ENCODE data around the gene GAB3. TPM values are rescaled to one million over a fixed set of nuclear protein-coding genes. Genes with fewer than 3 reads are reported as not detected.

GAB3 gene
- total RNA-seq, 1 donor from 2014 or later, result 5.1 TPM

DNA sequence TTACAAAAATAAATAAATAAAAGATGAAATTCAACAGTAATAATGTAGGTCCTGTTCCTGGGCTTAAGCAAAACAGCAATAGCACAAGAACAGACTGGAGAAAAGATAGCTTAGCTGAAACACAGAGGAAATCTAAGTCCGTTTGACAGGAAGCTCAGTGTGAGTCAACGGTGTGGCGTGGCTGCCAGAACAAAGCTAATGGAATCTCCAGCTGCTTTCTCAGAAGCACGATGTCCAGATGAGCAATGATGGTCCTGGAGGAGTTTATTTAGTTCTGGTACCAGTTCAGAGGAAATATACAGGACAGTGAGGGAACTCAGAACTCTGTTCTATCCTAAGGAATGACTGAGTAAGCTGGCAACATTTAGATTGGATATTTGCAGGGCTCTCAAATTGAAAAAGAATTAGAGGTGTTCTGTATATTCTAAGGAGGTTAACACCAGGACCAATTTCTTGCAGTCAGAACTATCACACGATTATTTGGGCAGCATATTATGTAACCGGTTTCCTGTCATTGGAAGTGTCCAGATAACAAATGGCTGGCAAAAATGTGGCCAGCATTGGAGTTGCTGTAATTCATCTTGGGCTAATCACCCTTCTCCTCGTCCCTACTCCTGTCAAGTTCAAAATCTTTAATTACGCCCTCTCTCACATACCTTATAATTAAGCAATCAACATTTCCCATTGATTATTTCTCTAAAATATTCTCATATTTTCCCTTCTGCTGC, 12.7 kb downstream of the GAB3 start:
- Mint-ChIP-seq H3K36me3 (ENCODE audit: low read depth) (peaks cover 9% of the 10 kb centered on the region), H3K4me3 (peak overlapping the region; percentile 37), H3K9me3 (no peaks in the 10 kb centered on the region), H3K27ac (peak overlapping the region; percentile 74), H3K4me1 (ENCODE audit: low read depth) (peaks cover 75% of the 10 kb centered on the region), H3K27me3 (ENCODE audit: insufficient read depth) (peaks cover under 1% of the 10 kb centered on the region)
- intact Hi-C loops (cut with micrococcal nuclease), result loop anchor here (1.0 to 2.0 kb wide), 2 partner anchors 10 to 13 kb away; no protein-coding TSS in a partner anchor
- DNase-seq (ENCODE audit: low spot score), result no peak

DNA sequence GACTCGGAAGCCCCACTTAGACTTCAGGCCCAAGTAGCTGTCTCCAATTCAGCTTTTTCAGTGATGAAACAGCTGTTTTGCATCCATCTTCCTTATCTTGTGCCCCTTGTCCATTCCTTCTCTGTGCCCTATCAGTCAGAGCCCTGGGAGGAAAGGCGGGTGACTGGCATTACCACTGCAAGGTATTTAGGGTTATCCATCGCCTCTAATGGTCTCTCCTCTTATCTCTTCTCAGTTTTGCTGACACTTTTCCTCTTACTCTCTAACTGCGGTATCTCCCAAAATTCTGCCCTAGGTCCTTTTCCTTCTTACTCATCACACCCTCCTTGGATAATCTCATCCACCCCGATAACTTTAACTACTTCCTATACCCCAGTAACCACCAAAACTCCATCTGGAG, 13.7 kb downstream of the GAB3 start:
- Mint-ChIP-seq H3K27me3 (ENCODE audit: insufficient read depth) (no peaks in the 10 kb centered on the region), H3K36me3 (ENCODE audit: low read depth) (peaks cover 9% of the 10 kb centered on the region), H3K27ac (peak overlapping the region; percentile 96), H3K4me1 (ENCODE audit: low read depth) (peaks cover 77% of the 10 kb centered on the region), H3K9me3 (no peaks in the 10 kb centered on the region), H3K4me3 (peak overlapping the region; percentile 25)
- intact Hi-C loops (cut with micrococcal nuclease), result no loop called here
- DNase-seq (ENCODE audit: low spot score), result no peak

DNA sequence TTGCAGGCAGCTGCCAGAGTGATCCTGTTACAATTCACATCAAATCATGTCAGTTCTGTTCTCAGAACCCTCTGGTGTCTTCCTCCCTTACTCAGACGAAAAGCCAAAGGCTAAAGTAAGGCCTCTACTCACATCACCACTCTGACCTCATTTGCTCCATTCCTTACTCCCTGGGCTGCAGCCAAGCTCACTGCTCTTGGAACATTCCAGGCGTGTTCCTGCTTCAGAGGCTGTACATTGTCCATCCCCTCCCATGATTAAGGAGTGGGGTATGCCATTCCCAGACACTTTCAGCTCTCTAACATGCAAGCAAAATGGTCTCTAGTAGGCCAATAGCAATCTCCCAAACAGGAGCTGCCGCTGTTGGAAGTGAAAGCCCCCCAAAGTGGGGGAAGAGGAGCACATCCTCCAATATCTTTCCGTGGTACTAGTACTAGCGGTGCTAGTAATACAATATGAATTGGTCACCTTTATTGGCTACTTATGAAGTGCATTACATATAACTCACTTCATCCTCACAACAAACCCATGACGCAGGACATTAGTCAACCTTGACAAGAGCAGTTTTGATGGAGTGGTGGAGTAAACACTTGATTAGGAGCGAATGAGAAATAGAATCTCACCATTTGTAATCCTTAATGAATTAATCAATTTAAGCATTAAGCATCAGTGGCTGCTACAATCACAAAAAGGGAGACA, 15.0 kb downstream of the GAB3 start:
- intact Hi-C loops (cut with micrococcal nuclease), result loop anchor here (2.0 kb wide), 1 partner anchor 17 kb away; no protein-coding TSS in a partner anchor
- H3K27ac Mint-ChIP-seq, result peak overlapping the region; percentile 96
- H3K36me3 Mint-ChIP-seq (ENCODE audit: low read depth), result peaks cover 13% of the 10 kb centered on the region
- no peak for DNase-seq (ENCODE audit: low spot score)
- no peaks in the 10 kb centered on the region for H3K9me3 Mint-ChIP-seq
- H3K27me3 Mint-ChIP-seq (ENCODE audit: insufficient read depth), result no peaks in the 10 kb centered on the region
- H3K4me1 Mint-ChIP-seq (ENCODE audit: low read depth), result peaks cover 89% of the 10 kb centered on the region
- H3K4me3 Mint-ChIP-seq, result peak overlapping the region; percentile 53

DNA sequence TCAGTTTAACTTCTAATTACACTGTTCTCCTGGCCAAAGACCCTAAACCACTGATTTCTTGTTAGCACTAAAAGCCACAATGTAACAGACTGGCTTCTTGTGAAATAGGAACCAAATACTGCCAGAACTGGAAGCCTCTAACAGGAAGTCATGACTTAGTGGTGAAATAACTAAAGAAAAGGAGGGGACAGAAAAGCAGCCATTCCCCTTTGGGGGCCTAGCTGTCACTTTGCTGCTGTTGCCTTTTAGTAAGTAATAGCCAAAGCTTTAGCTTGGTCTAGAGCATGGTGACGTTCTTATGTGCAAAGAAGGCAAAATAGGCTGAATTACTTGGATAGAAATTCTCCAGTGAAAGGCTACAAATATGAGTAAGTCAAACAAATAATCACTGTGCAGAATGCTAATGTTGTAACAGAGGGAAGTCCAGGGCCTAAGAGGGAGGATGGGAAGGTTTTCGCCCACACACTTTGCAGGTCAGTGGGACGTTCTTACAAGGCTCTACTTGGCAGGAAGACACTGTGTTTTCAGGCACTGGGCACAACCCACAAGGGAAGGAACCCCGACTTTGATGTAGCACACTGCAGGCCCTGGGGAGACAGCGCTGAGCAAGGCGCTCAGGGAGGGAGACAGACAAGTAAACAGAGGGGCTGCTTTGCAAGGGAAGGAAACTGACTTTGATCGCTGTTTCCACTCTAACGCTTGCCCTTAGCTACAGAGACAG, 16.7 kb downstream of the GAB3 start:
- Mint-ChIP-seq H3K27ac (peak overlapping the region; percentile 96), H3K27me3 (ENCODE audit: insufficient read depth) (no peaks in the 10 kb centered on the region), H3K36me3 (ENCODE audit: low read depth) (peaks cover 17% of the 10 kb centered on the region), H3K9me3 (no peaks in the 10 kb centered on the region), H3K4me3 (peak overlapping the region; percentile 77), H3K4me1 (ENCODE audit: low read depth) (peaks cover 94% of the 10 kb centered on the region)
- DNase-seq (ENCODE audit: low spot score), result no peak
- intact Hi-C loops (cut with micrococcal nuclease), result loop anchor here (2.0 kb wide), 1 partner anchor 15 kb away; no protein-coding TSS in a partner anchor

DNA sequence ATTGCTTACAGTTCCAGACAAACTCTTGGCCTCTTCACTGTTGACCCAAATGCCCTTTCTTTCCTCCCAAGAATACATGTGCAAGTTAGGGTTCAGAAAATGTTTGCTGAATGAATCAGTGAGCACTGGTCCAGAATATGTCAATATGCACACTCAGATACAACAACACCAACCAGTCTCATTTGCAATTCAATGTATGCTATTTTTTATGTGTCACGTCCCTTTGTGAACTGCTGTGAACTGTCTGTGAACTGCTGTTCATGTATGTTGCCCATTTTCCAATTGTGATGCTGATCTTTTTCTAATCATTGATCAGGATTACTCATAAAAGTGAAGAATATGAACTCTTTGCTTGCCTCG, 17.8 kb downstream of the GAB3 start:
- intact Hi-C loops (cut with micrococcal nuclease), result loop anchor here (1.0 kb wide), 1 partner anchor 8 kb away; no protein-coding TSS in a partner anchor
- Mint-ChIP-seq H3K9me3 (no peaks in the 10 kb centered on the region), H3K36me3 (ENCODE audit: low read depth) (peaks cover 22% of the 10 kb centered on the region), H3K27ac (peak overlapping the region; percentile 96), H3K27me3 (ENCODE audit: insufficient read depth) (no peaks in the 10 kb centered on the region), H3K4me1 (ENCODE audit: low read depth) (peaks cover 98% of the 10 kb centered on the region), H3K4me3 (peak overlapping the region; percentile 77)
- DNase-seq (ENCODE audit: low spot score), result no peak

DNA sequence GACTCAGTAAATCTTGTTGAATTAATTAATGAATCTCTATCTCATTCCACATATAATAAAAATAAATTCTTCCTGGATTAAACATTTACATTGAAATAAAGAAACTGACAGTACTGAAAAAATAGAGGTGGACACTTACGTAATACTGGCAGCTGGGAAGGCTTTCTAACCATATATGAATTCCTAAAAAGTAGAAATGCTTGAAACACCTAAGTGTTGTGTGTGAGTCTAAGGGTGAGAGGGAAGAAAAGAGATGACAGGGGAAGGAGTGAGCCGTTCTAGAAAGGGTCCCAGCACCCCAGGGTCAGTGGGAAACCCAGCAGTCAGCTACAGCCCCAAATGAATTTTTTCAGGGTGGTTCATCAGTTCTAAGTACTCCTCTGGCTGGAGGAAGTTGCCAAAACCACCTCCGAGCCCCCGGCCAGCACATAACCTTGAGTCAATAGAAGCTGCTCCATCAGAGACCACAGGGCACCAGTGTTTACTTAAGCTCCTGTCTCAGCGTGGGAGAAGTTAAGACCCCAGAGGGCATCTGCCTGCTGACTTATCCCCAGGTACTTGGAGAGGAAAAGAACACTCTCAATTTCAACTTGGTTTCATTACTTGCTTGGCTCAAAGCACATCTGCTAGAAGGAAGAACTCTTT, 18.3 kb downstream of the GAB3 start:
- peak overlapping the region; percentile 96 for H3K27ac Mint-ChIP-seq
- no peak for DNase-seq (ENCODE audit: low spot score)
- H3K36me3 Mint-ChIP-seq (ENCODE audit: low read depth), result peaks cover 22% of the 10 kb centered on the region
- H3K27me3 Mint-ChIP-seq (ENCODE audit: insufficient read depth), result no peaks in the 10 kb centered on the region
- intact Hi-C loops (cut with micrococcal nuclease), result loop anchor here (1.0 kb wide), 1 partner anchor 7 kb away; no protein-coding TSS in a partner anchor
- H3K4me1 Mint-ChIP-seq (ENCODE audit: low read depth), result peaks cover 99% of the 10 kb centered on the region
- H3K4me3 Mint-ChIP-seq, result peak overlapping the region; percentile 77
- H3K9me3 Mint-ChIP-seq, result no peaks in the 10 kb centered on the region

DNA sequence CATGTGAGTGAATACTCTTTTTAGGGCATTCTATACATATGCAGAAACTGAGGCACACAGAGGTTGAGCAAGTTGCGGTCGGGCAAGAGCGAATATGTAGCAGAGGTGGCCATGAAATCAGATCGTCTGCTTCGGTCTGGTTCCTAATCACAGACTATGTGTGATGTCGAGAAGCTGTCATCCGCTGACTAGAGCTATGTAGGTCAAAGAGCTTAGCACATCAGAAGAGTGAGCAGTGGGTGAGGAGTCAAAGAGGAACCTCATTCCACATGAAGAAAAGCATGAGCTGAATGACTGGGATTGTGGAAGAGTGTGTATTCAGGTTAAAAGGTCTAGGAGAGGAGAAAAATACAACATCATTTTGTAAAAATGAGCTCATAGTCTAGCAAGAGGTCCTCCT, 19.0 kb downstream of the GAB3 start:
- H3K9me3 Mint-ChIP-seq, result peaks cover 3% of the 10 kb centered on the region
- intact Hi-C loops (cut with micrococcal nuclease), result no loop called here
- peaks cover 99% of the 10 kb centered on the region for H3K4me1 Mint-ChIP-seq (ENCODE audit: low read depth)
- H3K27ac Mint-ChIP-seq, result peak overlapping the region; percentile 77
- H3K36me3 Mint-ChIP-seq (ENCODE audit: low read depth), result peaks cover 21% of the 10 kb centered on the region
- no peak for DNase-seq (ENCODE audit: low spot score)
- no peak overlapping the region for H3K4me3 Mint-ChIP-seq
- H3K27me3 Mint-ChIP-seq (ENCODE audit: insufficient read depth), result no peaks in the 10 kb centered on the region

DNA sequence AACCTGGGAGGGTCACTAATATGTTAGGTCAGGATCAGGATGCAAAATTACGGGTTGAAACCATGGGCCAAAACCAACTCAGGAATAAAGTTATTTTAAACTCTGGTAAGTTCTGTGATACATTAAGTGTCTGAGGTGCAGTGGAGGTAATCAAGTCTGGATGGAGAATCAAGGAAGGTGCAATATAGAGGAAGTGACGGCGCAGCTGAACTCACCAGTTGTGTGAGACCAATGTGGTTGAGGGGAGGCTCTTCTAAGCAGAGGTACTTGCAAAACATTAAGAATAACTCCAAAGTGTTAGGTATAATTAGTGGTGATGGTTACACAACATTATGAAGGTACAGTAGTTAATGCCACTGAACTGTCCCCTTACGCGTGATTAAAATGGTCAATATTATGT, 19.7 kb downstream of the GAB3 start:
- DNase-seq (ENCODE audit: low spot score), result no peak
- peak overlapping the region; percentile 45 for H3K27ac Mint-ChIP-seq

DNA sequence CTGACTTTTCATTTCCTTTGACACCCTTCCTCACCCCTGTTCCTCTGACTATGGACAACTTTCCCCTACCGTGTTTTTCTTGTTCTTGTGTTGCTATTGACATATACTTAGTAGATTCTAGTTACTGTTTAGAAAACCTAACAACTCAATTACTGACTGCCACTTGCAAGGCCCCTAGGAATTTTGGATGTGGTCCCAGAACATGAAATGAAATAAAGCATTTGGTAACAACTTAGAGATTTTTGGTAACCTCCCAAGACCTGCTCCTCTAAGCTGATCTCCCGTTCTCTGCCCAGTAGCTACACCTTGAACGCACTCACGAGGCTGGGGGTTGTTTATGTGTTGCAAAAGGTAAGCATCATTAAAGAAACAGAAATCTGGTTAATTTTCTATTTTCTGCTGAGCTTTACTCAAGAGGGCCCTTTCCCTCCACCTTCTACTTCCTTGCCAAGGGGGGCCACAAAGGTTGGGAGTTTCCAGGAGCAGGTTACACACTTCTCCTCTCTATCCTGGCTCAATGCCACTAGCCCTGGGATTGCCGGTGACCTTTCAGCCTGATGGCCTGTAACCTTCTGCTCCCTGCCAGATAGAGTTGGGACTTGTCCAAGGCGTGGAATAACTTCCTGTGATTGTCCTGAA, 20.5 kb downstream of the GAB3 start:
- Mint-ChIP-seq H3K27ac (peak overlapping the region; percentile 8), H3K4me1 (ENCODE audit: low read depth) (peaks cover 99% of the 10 kb centered on the region), H3K4me3 (no peak overlapping the region), H3K27me3 (ENCODE audit: insufficient read depth) (no peaks in the 10 kb centered on the region), H3K9me3 (peaks cover 6% of the 10 kb centered on the region), H3K36me3 (ENCODE audit: low read depth) (peaks cover 29% of the 10 kb centered on the region)
- intact Hi-C loops (cut with micrococcal nuclease), result no loop called here
- DNase-seq (ENCODE audit: low spot score), result no peak

More for the DNA sequence above, 19.7 kb downstream of the GAB3 start:
- Mint-ChIP-seq H3K4me3 (no peak overlapping the region), H3K9me3 (peaks cover 6% of the 10 kb centered on the region), H3K4me1 (ENCODE audit: low read depth) (peaks cover 99% of the 10 kb centered on the region), H3K36me3 (ENCODE audit: low read depth) (peaks cover 25% of the 10 kb centered on the region), H3K27me3 (ENCODE audit: insufficient read depth) (no peaks in the 10 kb centered on the region)
- intact Hi-C loops (cut with micrococcal nuclease), result no loop called here

DNA sequence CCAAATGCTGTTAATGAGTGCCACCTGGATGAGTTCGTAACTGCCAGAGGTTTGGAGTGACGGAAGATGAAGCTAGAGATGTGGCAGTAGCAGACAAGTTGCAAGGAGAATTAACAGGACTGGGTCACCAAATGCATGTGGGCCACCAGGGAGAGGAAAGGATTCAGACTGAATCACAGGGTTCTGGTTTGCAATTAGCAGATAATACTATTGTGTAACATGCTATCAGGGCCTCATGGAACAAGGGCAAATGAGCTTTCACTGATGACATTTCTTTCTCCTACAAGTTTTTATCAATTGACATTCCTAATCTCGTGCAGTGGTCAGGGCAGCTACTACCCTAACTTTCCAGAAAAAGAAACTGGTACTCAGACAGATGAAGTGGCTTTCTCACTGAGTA, 21.4 kb downstream of the GAB3 start:
- Mint-ChIP-seq H3K4me3 (no peak overlapping the region), H3K4me1 (ENCODE audit: low read depth) (peaks cover 99% of the 10 kb centered on the region), H3K27me3 (ENCODE audit: insufficient read depth) (no peaks in the 10 kb centered on the region), H3K27ac (peak overlapping the region; percentile 55), H3K36me3 (ENCODE audit: low read depth) (peaks cover 29% of the 10 kb centered on the region), H3K9me3 (peaks cover 6% of the 10 kb centered on the region)
- DNase-seq (ENCODE audit: low spot score), result no peak
- intact Hi-C loops (cut with micrococcal nuclease), result no loop called here

DNA sequence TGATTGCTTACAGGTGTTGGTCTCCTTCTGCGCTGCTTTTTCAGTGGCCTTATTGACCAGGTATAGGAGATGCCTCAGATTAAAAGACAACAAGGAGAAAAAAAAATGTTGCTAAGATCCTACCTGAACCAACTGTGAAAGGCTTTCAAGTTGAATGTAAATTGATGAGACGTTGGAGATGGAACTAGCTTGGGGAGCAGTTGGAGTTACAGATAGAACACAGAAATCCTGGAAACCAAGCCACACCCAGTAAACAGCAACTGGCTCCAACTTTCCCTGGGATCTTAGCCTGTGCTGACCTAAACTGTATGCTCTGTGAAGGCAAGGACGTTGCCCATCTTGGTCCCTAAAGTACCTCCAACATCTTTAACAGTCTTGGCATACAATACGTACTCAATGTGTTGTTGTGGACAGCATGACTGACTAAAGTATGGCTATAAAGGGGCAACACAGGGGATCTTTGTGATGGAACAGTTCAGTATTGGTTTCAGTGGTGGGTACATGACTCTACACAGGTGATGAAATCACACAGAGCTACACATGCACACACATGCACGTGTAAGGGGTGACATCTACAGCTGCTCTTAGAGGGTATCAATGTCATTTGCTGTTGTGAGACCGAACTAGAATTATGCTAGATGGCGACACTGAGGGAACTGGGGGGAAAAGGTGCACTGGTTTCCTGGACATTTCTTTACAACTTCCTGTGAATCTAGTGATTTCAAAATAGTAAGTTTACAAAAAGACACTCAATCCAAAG, 22.3 kb downstream of the GAB3 start:
- peaks cover 6% of the 10 kb centered on the region for H3K9me3 Mint-ChIP-seq
- no peak for DNase-seq (ENCODE audit: low spot score)

More for the DNA sequence above, 22.3 kb downstream of the GAB3 start:
- H3K4me1 Mint-ChIP-seq (ENCODE audit: low read depth), result peaks cover 96% of the 10 kb centered on the region
- peaks cover 29% of the 10 kb centered on the region for H3K36me3 Mint-ChIP-seq (ENCODE audit: low read depth)
- H3K4me3 Mint-ChIP-seq, result peak overlapping the region; percentile 11
- intact Hi-C loops (cut with micrococcal nuclease), result no loop called here
- no peak overlapping the region for H3K27ac Mint-ChIP-seq
- H3K27me3 Mint-ChIP-seq (ENCODE audit: insufficient read depth), result no peaks in the 10 kb centered on the region

Data from activated T-helper 1 cell treated with anti-CD3 and anti-CD28 coated beads, Interleukin-12 subunit alpha, Interleukin-12 subunit beta, Interleukin-2, Interleukin-4 antibody, amounts not matched to agents 30 ng/mL and 10 ng/mL and 1 ng/mL, durations not matched to agents 14 hours and 24 hours and 36 hours (primary cell).